HL-60/S4 treated with retinoic acid at 250 ng/mL for 4 days and 3 days (cell line): ENCODE measurements around the gene FGF4.
"Not testable (repeated sequence)": the region's sequence is repeated elsewhere in the genome, so short reads cannot be mapped to it uniquely, and the experiment has no call there.

Experiments
- in situ Hi-C: fragments of 300-500 bp; cut with MboI; formaldehyde crosslinking; loops from 2 replicates; pipeline ENCODE4 v1.7.0; 2022; ENCODE audit warnings: low sequenced_read_pairs

FGF4 gene

GRCh38 chr11:69774354-69775162 lies 583 bp downstream of the FGF4 start:
- in situ Hi-C loops: no loop called here

GRCh38 chr11:69773626-69774353 lies 1.4 kb downstream of the FGF4 start:
- in situ Hi-C loops: no loop called here

- in situ Hi-C loops: no loop called here
These were observed 3.7 kb downstream of the FGF4 start for GRCh38 chr11:69771466-69771865.

- in situ Hi-C loops: no loop called here
These were observed 4.6 kb downstream of the FGF4 start for GRCh38 chr11:69770540-69770939.

- in situ Hi-C loops: no loop called here
These were observed 9.6 kb downstream of the FGF4 start for GRCh38 chr11:69765498-69765995.

GRCh38 chr11:69764918-69765317 lies 10.2 kb downstream of the FGF4 start:
- in situ Hi-C loops: not testable (repeated sequence)

GRCh38 chr11:69760319-69760718 lies 14.8 kb downstream of the FGF4 start:
- in situ Hi-C loops: no loop called here

- in situ Hi-C loops: no loop called here
These were observed 22.3 kb downstream of the FGF4 start for GRCh38 chr11:69752890-69753289.

- in situ Hi-C loops: no loop called here
These were observed 24.1 kb downstream of the FGF4 start for GRCh38 chr11:69750875-69751597.

GRCh38 chr11:69750108-69750850 lies 24.9 kb downstream of the FGF4 start:
- in situ Hi-C loops: no loop called here

GRCh38 chr11:69748637-69749036 lies 26.5 kb downstream of the FGF4 start:
- in situ Hi-C loops: no loop called here

- in situ Hi-C loops: no loop called here
These were observed 28.1 kb downstream of the FGF4 start for GRCh38 chr11:69746752-69747742.

GRCh38 chr11:69746140-69746539 lies 29.0 kb downstream of the FGF4 start:
- in situ Hi-C loops: no loop called here

- in situ Hi-C loops: no loop called here
These were observed 29.9 kb downstream of the FGF4 start for GRCh38 chr11:69745201-69745600.

GRCh38 chr11:69744435-69744834 lies 30.7 kb downstream of the FGF4 start:
- in situ Hi-C loops: no loop called here

- in situ Hi-C loops: no loop called here
These were observed 40.3 kb downstream of the FGF4 start for GRCh38 chr11:69734841-69735240.

GRCh38 chr11:69734367-69734766 lies 40.8 kb downstream of the FGF4 start:
- in situ Hi-C loops: no loop called here

GRCh38 chr11:69732910-69733309 lies 42.2 kb downstream of the FGF4 start:
- in situ Hi-C loops: no loop called here

- in situ Hi-C loops: no loop called here
These were observed 44.0 kb downstream of the FGF4 start for GRCh38 chr11:69731110-69731509.

GRCh38 chr11:69730500-69730899 lies 44.6 kb downstream of the FGF4 start:
- in situ Hi-C loops: no loop called here
